Panc1 (cell line): ENCODE measurements around the gene CCDC86.

Experiments
- CTCF ChIP-seq: fragments of 450-650 bp; IDR thresholded peaks from 2 replicates; pipeline ENCODE4 v1.5.1; 2017; ENCODE audit warnings: mild to moderate bottlenecking
- POLR2AphosphoS5 ChIP-seq: IDR thresholded peaks from 2 replicates; pipeline ENCODE4 v1.6.1; 2012; ENCODE audit warnings: mild to moderate bottlenecking, low read depth, low read length, moderate library complexity
- SIN3A ChIP-seq: IDR thresholded peaks from 2 replicates; pipeline ENCODE4 v1.6.1; 2012; ENCODE audit warnings: low read depth, mild to moderate bottlenecking, low read length, moderate library complexity, borderline replicate concordance; ENCODE audit not compliant: insufficient read depth
- TCF7L2 ChIP-seq: IDR thresholded peaks from 2 replicates; pipeline ENCODE4 v1.6.1; 2011; ENCODE audit warnings: mild to moderate bottlenecking, low read depth, low read length, inconsistent platforms
- TF ChIP-seq, protein P1 (sequence below), 2 experiments: IDR thresholded peaks; 2 replicates each; pipeline ENCODE4 v1.6.1; 2011 to 2012; ENCODE audit warnings: low read depth in 2 of 2, control low read depth in 1 of 2, low read length in 1 of 2, mild to moderate bottlenecking in 1 of 2, moderate library complexity in 1 of 2; ENCODE audit not compliant: insufficient read depth in 1 of 2

DNA sequence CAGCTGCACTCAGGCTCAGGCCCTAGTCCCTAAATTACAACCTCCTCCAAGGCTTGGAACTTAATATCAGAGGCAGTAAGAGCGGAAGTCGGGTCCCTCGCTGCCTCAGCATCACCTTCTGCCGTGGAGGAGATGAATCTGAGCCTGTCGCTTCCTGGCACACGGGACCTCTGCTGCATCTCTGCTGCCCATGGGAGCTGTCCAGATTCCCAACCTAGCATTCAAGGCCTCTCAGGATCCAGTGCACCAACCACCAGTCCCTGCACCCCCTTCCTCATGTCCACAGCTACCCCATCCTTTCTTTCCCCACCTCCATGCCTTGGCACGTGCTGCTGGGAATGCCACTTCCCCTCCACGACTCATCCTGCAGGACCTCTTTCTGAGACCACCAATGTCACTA is 16.3 kb downstream of the CCDC86 start:
- no peak for TF ChIP-seq CTCF
- TF ChIP-seq, protein P1, sequence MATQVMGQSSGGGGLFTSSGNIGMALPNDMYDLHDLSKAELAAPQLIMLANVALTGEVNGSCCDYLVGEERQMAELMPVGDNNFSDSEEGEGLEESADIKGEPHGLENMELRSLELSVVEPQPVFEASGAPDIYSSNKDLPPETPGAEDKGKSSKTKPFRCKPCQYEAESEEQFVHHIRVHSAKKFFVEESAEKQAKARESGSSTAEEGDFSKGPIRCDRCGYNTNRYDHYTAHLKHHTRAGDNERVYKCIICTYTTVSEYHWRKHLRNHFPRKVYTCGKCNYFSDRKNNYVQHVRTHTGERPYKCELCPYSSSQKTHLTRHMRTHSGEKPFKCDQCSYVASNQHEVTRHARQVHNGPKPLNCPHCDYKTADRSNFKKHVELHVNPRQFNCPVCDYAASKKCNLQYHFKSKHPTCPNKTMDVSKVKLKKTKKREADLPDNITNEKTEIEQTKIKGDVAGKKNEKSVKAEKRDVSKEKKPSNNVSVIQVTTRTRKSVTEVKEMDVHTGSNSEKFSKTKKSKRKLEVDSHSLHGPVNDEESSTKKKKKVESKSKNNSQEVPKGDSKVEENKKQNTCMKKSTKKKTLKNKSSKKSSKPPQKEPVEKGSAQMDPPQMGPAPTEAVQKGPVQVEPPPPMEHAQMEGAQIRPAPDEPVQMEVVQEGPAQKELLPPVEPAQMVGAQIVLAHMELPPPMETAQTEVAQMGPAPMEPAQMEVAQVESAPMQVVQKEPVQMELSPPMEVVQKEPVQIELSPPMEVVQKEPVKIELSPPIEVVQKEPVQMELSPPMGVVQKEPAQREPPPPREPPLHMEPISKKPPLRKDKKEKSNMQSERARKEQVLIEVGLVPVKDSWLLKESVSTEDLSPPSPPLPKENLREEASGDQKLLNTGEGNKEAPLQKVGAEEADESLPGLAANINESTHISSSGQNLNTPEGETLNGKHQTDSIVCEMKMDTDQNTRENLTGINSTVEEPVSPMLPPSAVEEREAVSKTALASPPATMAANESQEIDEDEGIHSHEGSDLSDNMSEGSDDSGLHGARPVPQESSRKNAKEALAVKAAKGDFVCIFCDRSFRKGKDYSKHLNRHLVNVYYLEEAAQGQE (IDR thresholded peaks at IDR 0.05; ENCODE audit: insufficient read depth in 1 of 2, low read depth in 2 of 2, low read length in 1 of 2) = no peak
- no peak for TF ChIP-seq SIN3A
- no peak for TF ChIP-seq POLR2AphosphoS5
- no peak for TF ChIP-seq TCF7L2
